HL-60 (cell line): Measurements from ENCODE around the gene PLCB1.

Experiments
- DNase-seq, 2 experiments: peaks; one replicate each; pipeline ENCODE4 v3.0.0-alpha.2; 2010 to 2020; ENCODE audit warnings: low read depth in 1 of 2, low spot score in 1 of 2
- H3K27ac ChIP-seq: fragments of 250-450 bp; sonication (Bioruptor Pico); replicated peaks from 2 replicates; pipeline ENCODE4 v1.5.1; 2020; ENCODE audit warnings: mild to moderate bottlenecking, moderate library complexity
- H3K27me3 ChIP-seq: fragments of 250-450 bp; sonication (Bioruptor Pico); 2 replicates; pipeline ENCODE4 v1.5.1; 2021; ENCODE audit warnings: mild to moderate bottlenecking, moderate library complexity; ENCODE audit not compliant: insufficient read depth, poor library complexity, severe bottlenecking
- H3K4me3 ChIP-seq: replicated peaks from 2 replicates; pipeline ENCODE4 v1.5.1; 2011; ENCODE audit warnings: mild to moderate bottlenecking, control low read depth, low read length; ENCODE audit not compliant: insufficient read depth
- GABPA ChIP-seq: IDR thresholded peaks from 2 replicates; pipeline ENCODE4 v1.6.1; 2012; ENCODE audit warnings: low read depth
- POLR2AphosphoS5 ChIP-seq: IDR thresholded peaks from 2 replicates; pipeline ENCODE4 v1.6.1; 2012; ENCODE audit warnings: low read depth
- SPI1 ChIP-seq: IDR thresholded peaks from 2 replicates; pipeline ENCODE4 v1.6.1; 2012; ENCODE audit warnings: low read depth, mild to moderate bottlenecking, borderline replicate concordance
- TF ChIP-seq, protein P1 (sequence below): IDR thresholded peaks from 2 replicates; pipeline ENCODE4 v1.6.1; 2012; ENCODE audit warnings: low read depth; ENCODE audit not compliant: insufficient replicate concordance
- TF ChIP-seq, protein P2 (sequence below): IDR thresholded peaks from one replicate; pipeline ENCODE4 v1.5.1; 2011; ENCODE audit warnings: low read length, control low read depth, inconsistent platforms; ENCODE audit not compliant: insufficient read depth

Gene PLCB1

DNA sequence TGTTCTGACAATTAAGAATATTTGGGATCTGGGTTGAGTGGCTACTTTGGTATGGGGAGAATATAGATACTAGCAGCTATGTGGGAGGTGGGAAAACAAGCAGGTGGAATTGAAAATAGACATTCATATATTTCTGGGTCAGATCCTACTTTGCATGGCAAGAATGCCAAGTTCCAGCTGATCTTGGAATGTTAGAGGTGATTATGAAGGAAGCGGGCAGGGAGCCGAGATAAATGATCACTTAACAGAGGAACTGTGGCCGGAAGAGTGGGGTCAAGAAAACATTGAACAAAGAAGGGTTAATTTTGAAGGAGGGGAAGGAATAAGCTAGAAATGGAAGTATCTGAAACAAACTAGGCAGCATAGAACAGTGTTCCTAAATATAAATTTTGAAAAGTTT is 15.4 kb downstream of the PLCB1 start:
- DNase-seq, result no peak
- H3K27ac ChIP-seq, result no peak overlapping the region
- no peak overlapping the region for H3K4me3 ChIP-seq
- no peaks in the 10 kb centered on the region for H3K27me3 ChIP-seq
- TF ChIP-seq SPI1 (no peak), POLR2AphosphoS5 (no peak), GABPA (no peak)
- TF ChIP-seq, protein P1, sequence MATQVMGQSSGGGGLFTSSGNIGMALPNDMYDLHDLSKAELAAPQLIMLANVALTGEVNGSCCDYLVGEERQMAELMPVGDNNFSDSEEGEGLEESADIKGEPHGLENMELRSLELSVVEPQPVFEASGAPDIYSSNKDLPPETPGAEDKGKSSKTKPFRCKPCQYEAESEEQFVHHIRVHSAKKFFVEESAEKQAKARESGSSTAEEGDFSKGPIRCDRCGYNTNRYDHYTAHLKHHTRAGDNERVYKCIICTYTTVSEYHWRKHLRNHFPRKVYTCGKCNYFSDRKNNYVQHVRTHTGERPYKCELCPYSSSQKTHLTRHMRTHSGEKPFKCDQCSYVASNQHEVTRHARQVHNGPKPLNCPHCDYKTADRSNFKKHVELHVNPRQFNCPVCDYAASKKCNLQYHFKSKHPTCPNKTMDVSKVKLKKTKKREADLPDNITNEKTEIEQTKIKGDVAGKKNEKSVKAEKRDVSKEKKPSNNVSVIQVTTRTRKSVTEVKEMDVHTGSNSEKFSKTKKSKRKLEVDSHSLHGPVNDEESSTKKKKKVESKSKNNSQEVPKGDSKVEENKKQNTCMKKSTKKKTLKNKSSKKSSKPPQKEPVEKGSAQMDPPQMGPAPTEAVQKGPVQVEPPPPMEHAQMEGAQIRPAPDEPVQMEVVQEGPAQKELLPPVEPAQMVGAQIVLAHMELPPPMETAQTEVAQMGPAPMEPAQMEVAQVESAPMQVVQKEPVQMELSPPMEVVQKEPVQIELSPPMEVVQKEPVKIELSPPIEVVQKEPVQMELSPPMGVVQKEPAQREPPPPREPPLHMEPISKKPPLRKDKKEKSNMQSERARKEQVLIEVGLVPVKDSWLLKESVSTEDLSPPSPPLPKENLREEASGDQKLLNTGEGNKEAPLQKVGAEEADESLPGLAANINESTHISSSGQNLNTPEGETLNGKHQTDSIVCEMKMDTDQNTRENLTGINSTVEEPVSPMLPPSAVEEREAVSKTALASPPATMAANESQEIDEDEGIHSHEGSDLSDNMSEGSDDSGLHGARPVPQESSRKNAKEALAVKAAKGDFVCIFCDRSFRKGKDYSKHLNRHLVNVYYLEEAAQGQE, result no peak
- TF ChIP-seq, protein P2, sequence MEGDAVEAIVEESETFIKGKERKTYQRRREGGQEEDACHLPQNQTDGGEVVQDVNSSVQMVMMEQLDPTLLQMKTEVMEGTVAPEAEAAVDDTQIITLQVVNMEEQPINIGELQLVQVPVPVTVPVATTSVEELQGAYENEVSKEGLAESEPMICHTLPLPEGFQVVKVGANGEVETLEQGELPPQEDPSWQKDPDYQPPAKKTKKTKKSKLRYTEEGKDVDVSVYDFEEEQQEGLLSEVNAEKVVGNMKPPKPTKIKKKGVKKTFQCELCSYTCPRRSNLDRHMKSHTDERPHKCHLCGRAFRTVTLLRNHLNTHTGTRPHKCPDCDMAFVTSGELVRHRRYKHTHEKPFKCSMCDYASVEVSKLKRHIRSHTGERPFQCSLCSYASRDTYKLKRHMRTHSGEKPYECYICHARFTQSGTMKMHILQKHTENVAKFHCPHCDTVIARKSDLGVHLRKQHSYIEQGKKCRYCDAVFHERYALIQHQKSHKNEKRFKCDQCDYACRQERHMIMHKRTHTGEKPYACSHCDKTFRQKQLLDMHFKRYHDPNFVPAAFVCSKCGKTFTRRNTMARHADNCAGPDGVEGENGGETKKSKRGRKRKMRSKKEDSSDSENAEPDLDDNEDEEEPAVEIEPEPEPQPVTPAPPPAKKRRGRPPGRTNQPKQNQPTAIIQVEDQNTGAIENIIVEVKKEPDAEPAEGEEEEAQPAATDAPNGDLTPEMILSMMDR, result no peak

GRCh38 chr20:8148501-8148900 is 16.4 kb downstream of the PLCB1 start:
- no peak for TF ChIP-seq POLR2AphosphoS5
- TF ChIP-seq, protein P1, result no peak
- no peak for TF ChIP-seq GABPA
- TF ChIP-seq, protein P2, result no peak
- TF ChIP-seq SPI1, result 0 out of 2 replicates have a peak, but pooled peaks have one; percentile 13
- DNase-seq, result no peak
- H3K27ac ChIP-seq, result no peak overlapping the region
- H3K27me3 ChIP-seq, result no peaks in the 10 kb centered on the region
- no peak overlapping the region for H3K4me3 ChIP-seq

DNA sequence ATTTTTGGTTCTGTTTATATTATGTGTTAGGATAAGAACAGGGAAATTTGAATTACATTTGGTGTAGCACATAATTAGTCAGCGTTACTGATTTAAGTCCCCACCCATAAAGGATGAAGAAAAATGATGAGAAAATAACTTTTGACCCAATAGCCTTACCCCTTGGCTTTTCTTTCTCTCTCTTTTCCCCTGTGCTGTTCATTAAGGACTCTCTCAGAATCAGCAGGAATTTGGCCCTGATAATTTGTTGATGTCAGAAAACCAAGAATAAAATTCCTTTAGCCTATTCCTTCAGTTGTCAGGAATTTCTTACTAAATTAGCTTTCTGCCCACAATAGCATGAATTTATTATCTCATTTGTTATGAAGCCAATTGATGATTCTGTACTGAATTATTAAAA is 18.5 kb downstream of the PLCB1 start:
- no peak overlapping the region for H3K27ac ChIP-seq
- TF ChIP-seq POLR2AphosphoS5 (no peak), SPI1 (no peak), GABPA (no peak)
- TF ChIP-seq, protein P2, result no peak
- TF ChIP-seq, protein P1, result no peak
- no peak overlapping the region for H3K4me3 ChIP-seq
- DNase-seq, result no peak
- no peaks in the 10 kb centered on the region for H3K27me3 ChIP-seq
